ENCODE data around the gene KCNIP4. TPM values are rescaled to one million over a fixed set of nuclear protein-coding genes. Genes with fewer than 3 reads are reported as not detected.

Gene KCNIP4
- total and polyA plus RNA-seq, 10 of the 15 experiments (the other 5 are each of a cell fraction or from before 2014, with no cell fraction given): 0.03 to 0.23 (median 0.13) TPM; not detected in 7

DNA sequence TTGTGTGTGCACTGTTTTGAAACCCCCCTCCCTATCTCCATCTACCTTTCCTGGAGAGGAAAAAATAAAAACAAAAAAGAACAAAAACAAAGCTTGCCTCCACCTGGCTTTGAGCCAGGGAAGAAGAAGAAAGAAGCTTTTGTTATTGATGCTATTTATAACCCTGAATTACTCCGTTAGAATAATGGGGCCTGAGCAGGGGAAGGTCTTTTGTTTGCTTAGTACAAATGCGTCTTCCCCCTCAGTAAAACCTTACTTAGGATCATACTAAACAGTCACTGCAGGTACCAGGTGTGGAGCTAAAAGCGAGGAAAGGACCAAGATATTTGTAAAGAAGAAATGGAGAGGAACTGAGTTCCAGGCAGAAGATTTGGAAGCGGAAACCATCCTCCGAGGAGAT lies 352.1 kb downstream of the KCNIP4 start:
- BruUV-seq (replicated peaks): no TSS peak
- H3K4me1 ChIP-seq (ENCODE audit: control insufficient read depth, insufficient read depth, low read length): no peaks in the 10 kb centered on the region
- no peak overlapping the region for H3K27ac ChIP-seq (ENCODE audit: control insufficient read depth, insufficient read depth)
- no peaks in the 10 kb centered on the region for H3K9me3 ChIP-seq (replicated peaks; ENCODE audit: control insufficient read depth, insufficient read depth, low read length)
- ChIA-PET RAD21 (ENCODE audit: unreplicated experiment) (no interaction called here), CTCF (interaction anchor here (0.7 kb wide), 1 partner anchor 60 kb away, joined by 3 read pairs; no protein-coding TSS in a partner anchor), SMC1A (ENCODE audit: uncharacterized antibody, unreplicated experiment) (no interaction called here), POLR2A (no interaction called here)
- no peak overlapping the region for H3K9ac ChIP-seq (ENCODE audit: control insufficient read depth, insufficient read depth, low read length)
- no peaks in the 10 kb centered on the region for H4K20me1 ChIP-seq (ENCODE audit: control insufficient read depth, insufficient read depth)
- no peaks in the 10 kb centered on the region for H3K79me2 ChIP-seq (ENCODE audit: control insufficient read depth, insufficient read depth, low read length)
- intact Hi-C loops (cut with micrococcal nuclease; ENCODE audit: unreplicated experiment) (no loop called here), in situ Hi-C loops (cut with MboI) (no loop called here)
- 27% methylated on average over 5 of the region's 5 CpGs for WGBS (ENCODE audit: insufficient coverage, insufficient replicate concordance, low lambda C conversion rate, missing lambda C conversion rate)
- no peak for TF ChIP-seq KAT2A (conservative IDR thresholded peaks at IDR 0.05; ENCODE audit: control insufficient read depth, low read depth, low read length)
- TF ChIP-seq ZBED1 (IDR thresholded peaks at IDR 0.05; ENCODE audit: borderline replicate concordance): no peak
- no peak for TF ChIP-seq PAX8 (IDR thresholded peaks at IDR 0.05)
- no peak for TF ChIP-seq SIN3A (IDR thresholded peaks at IDR 0.05; ENCODE audit: low read depth, low read length)
- TF ChIP-seq, protein P1, sequence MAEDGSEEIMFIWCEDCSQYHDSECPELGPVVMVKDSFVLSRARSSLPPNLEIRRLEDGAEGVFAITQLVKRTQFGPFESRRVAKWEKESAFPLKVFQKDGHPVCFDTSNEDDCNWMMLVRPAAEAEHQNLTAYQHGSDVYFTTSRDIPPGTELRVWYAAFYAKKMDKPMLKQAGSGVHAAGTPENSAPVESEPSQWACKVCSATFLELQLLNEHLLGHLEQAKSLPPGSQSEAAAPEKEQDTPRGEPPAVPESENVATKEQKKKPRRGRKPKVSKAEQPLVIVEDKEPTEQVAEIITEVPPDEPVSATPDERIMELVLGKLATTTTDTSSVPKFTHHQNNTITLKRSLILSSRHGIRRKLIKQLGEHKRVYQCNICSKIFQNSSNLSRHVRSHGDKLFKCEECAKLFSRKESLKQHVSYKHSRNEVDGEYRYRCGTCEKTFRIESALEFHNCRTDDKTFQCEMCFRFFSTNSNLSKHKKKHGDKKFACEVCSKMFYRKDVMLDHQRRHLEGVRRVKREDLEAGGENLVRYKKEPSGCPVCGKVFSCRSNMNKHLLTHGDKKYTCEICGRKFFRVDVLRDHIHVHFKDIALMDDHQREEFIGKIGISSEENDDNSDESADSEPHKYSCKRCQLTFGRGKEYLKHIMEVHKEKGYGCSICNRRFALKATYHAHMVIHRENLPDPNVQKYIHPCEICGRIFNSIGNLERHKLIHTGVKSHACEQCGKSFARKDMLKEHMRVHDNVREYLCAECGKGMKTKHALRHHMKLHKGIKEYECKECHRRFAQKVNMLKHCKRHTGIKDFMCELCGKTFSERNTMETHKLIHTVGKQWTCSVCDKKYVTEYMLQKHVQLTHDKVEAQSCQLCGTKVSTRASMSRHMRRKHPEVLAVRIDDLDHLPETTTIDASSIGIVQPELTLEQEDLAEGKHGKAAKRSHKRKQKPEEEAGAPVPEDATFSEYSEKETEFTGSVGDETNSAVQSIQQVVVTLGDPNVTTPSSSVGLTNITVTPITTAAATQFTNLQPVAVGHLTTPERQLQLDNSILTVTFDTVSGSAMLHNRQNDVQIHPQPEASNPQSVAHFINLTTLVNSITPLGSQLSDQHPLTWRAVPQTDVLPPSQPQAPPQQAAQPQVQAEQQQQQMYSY (CRISPR knock-in tag; IDR thresholded peaks at IDR 0.05): no peak
- no peak for TF ChIP-seq FOXK2 (IDR thresholded peaks at IDR 0.05)
- no peak for TF ChIP-seq ASH2L (IDR thresholded peaks at IDR 0.05; ENCODE audit: borderline replicate concordance, low read depth)
- TF ChIP-seq ESRRA (IDR thresholded peaks at IDR 0.05; ENCODE audit: low read length): no peak
- no peak for TF ChIP-seq SREBF1 (IDR thresholded peaks at IDR 0.05; ENCODE audit: low read length)
- TF ChIP-seq MTA2 (IDR thresholded peaks at IDR 0.05; ENCODE audit: low read depth): no peak
- no peak for TF ChIP-seq EZH2 (IDR thresholded peaks at IDR 0.05; ENCODE audit: borderline replicate concordance, control insufficient read depth, low read depth, low read length)
- TF ChIP-seq BMI1 (IDR thresholded peaks at IDR 0.05; ENCODE audit: borderline replicate concordance): no peak
- TF ChIP-seq NFXL1 (IDR thresholded peaks at IDR 0.05; ENCODE audit: borderline replicate concordance): no peak
- TF ChIP-seq CBX5 (IDR thresholded peaks at IDR 0.05; ENCODE audit: low read depth): no peak
- TF ChIP-seq ZNF217 (IDR thresholded peaks at IDR 0.05): no peak
- no peak for TF ChIP-seq BRCA1 (IDR thresholded peaks at IDR 0.05; ENCODE audit: low read depth, low read length)
- no peak for TF ChIP-seq SPI1 (IDR thresholded peaks at IDR 0.05; ENCODE audit: borderline replicate concordance, insufficient read depth, low read depth, low read length)
- TF ChIP-seq JUND (IDR thresholded peaks at IDR 0.05; ENCODE audit: low read depth, low read length): no peak
- H2AFZ ChIP-seq (ENCODE audit: control insufficient read depth, low read depth, low read length): no peak overlapping the region
- H3K4me3 ChIP-seq: no peak overlapping the region
- no peaks in the 10 kb centered on the region for H3K27me3 ChIP-seq (replicated peaks in 1 of 2; ENCODE audit: control insufficient read depth in 2 of 2, insufficient read depth in 2 of 2, low read length in 1 of 2)
- no peaks in the 10 kb centered on the region for H3K36me3 ChIP-seq (ENCODE audit: control insufficient read depth in 2 of 2, insufficient read depth in 2 of 2, low read length in 1 of 2)
- no peak for FAIRE-seq
- H3K4me2 ChIP-seq (ENCODE audit: control insufficient read depth, insufficient read depth): no peak overlapping the region
- no peak for DNase-seq (ENCODE audit: low read depth, low spot score)
- no peak for ATAC-seq

Data from GM12878 (cell line).